ENCODE data around the gene QPRT.
"Not testable (repeated sequence)": the region's sequence is repeated elsewhere in the genome, so short reads cannot be mapped to it uniquely, and the experiment has no call there.

DNA sequence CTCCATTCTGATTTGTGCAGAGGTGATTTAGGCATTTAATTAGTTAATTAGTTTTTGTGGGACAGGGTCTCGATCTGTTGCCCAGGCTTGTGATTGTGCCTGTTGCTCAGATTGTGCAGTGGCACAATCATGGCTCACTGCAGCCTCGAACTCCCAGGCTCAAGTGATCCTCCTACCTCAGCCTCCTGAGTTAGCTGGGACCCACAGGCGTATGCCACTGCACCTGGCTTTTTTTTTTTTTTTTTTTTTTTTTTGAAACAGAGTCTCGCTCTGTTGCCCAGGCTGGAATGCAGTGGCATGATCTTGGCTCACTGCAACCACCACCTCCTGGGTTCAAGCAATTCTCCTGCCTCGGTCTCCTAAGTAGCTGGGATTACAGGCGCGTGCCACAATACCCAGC, 25.1 kb upstream of the QPRT start:
- TF ChIP-seq NFRKB (IDR thresholded peaks at IDR 0.05); FOXM1 (IDR thresholded peaks at IDR 0.05; ENCODE audit: borderline replicate concordance); ELF4 (IDR thresholded peaks at IDR 0.05); SP1 (IDR thresholded peaks at IDR 0.05); TARDBP (IDR thresholded peaks at IDR 0.05); LEF1 (IDR thresholded peaks at IDR 0.05; ENCODE audit: borderline replicate concordance); SUZ12 (IDR thresholded peaks at IDR 0.05); BHLHE40 (IDR thresholded peaks at IDR 0.05; ENCODE audit: borderline replicate concordance): not testable (repeated sequence)
